GM08714 (cell line): ENCODE data around the gene LUC7L.

Source experiments
- H3K4me3 ChIP-seq: fragments of 200-500 bp; sonication (Bioruptor generic); 2 replicates; pipeline ENCODE4 v1.5.1; 2014; ENCODE audit warnings: mild to moderate bottlenecking, low read length, inconsistent platforms
- ZNF274 ChIP-seq: IDR thresholded peaks from 2 replicates; pipeline ENCODE4 v1.6.1; 2012; ENCODE audit warnings: mild to moderate bottlenecking, low read depth, low read length

LUC7L gene

GRCh38 chr16:140175-140857 lies 88.9 kb downstream of the LUC7L start:
- TF ChIP-seq ZNF274, result no peak
- H3K4me3 ChIP-seq, result no peak overlapping the region
